Tibial nerve (tissue), 4 donors: ENCODE results near the gene ERCC4.

Experiments
- CTCF ChIP-seq, 5 experiments: fragments of 200-600 bp in 3 of 5; fragments of 450-650 bp in 2 of 5; sonication (generic) in 3 of 5; IDR thresholded peaks; one replicate each; pipeline ENCODE4 v1.5.1; 2016 to 2019; ENCODE audit warnings: antibody characterized with exemption in 5 of 5, mild to moderate bottlenecking in 3 of 5, moderate library complexity in 2 of 5
- EP300 ChIP-seq, 2 donors: sonication (generic); formaldehyde crosslinking; IDR thresholded peaks; one replicate each; pipeline ENCODE4 v1.6.1; 2017; ENCODE audit warnings: antibody characterized with exemption in 2 of 2, mild to moderate bottlenecking in 1 of 2
- POLR2A ChIP-seq, 2 donors: fragments of 450-650 bp; IDR thresholded peaks; one replicate each; pipeline ENCODE4 v1.6.1; 2017; ENCODE audit warnings: antibody characterized with exemption in 2 of 2, mild to moderate bottlenecking in 2 of 2, moderate library complexity in 2 of 2

GRCh38 chr16:13936155-13936554 lies 16.2 kb downstream of the ERCC4 start:
- TF ChIP-seq CTCF (IDR thresholded peaks at IDR 0.05) (no peak), POLR2A (IDR thresholded peaks at IDR 0.05) (no peak), EP300 (IDR thresholded peaks at IDR 0.05) (no peak)
